ENCODE measurements around the gene SCAF11.

Gene SCAF11

GRCh38 chr12:45959728-45960127 lies 30.6 kb downstream of the SCAF11 start:
- no peak overlapping the region for H3K27ac ChIP-seq
- TF ChIP-seq ZFX (IDR thresholded peaks at IDR 0.05), result no peak
- TF ChIP-seq, protein P1, sequence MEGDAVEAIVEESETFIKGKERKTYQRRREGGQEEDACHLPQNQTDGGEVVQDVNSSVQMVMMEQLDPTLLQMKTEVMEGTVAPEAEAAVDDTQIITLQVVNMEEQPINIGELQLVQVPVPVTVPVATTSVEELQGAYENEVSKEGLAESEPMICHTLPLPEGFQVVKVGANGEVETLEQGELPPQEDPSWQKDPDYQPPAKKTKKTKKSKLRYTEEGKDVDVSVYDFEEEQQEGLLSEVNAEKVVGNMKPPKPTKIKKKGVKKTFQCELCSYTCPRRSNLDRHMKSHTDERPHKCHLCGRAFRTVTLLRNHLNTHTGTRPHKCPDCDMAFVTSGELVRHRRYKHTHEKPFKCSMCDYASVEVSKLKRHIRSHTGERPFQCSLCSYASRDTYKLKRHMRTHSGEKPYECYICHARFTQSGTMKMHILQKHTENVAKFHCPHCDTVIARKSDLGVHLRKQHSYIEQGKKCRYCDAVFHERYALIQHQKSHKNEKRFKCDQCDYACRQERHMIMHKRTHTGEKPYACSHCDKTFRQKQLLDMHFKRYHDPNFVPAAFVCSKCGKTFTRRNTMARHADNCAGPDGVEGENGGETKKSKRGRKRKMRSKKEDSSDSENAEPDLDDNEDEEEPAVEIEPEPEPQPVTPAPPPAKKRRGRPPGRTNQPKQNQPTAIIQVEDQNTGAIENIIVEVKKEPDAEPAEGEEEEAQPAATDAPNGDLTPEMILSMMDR (conservative IDR thresholded peaks at IDR 0.05), result no peak

DNA sequence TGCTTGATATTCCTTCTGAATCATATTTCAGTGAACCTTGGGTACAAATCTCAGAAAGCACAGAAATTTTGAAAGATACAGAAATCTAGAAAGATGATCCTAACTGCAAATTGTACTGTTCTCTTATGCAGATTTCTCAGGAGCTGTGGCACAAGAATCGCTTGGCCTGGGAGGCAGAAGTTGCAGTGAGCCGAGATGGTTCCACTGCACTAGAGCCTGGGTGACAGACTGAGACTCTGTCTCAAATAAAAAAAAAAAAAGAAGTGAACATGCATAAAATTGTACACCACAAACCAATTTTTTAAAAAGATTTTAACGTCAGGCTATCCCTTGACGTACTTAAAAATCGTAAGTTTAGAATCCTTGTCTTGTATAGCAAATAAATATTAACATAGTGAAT lies 31.3 kb downstream of the SCAF11 start:
- TF ChIP-seq, protein P1 (conservative IDR thresholded peaks at IDR 0.05), result no peak
- no peak for TF ChIP-seq ZFX (IDR thresholded peaks at IDR 0.05)
- H3K27ac ChIP-seq, result no peak overlapping the region

DNA sequence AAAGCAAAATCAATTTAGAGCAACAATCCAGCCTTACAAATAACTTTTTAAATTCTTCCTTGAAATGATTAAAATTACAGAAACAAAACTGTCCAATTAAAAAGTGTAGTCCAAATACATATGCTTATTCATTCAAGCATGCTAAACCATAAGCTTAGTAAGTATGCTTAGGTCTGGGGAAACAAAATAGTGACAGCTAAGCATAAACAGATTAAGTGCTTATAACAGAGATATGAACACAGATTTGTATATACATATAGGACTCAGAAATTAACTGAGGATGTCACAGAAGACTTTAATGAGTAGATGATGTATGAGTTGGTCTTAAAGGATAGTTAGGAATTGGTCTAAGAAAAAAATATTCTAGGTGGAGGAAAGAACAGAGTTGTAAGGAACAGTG lies 41.8 kb downstream of the SCAF11 start:
- no peak for TF ChIP-seq ZFX (IDR thresholded peaks at IDR 0.05)
- TF ChIP-seq, protein P1 (conservative IDR thresholded peaks at IDR 0.05), result no peak
- no peak overlapping the region for H3K27ac ChIP-seq

GRCh38 chr12:45946435-45946834 lies 43.9 kb downstream of the SCAF11 start:
- no peak overlapping the region for H3K27ac ChIP-seq
- TF ChIP-seq ZFX (IDR thresholded peaks at IDR 0.05), result no peak

DNA sequence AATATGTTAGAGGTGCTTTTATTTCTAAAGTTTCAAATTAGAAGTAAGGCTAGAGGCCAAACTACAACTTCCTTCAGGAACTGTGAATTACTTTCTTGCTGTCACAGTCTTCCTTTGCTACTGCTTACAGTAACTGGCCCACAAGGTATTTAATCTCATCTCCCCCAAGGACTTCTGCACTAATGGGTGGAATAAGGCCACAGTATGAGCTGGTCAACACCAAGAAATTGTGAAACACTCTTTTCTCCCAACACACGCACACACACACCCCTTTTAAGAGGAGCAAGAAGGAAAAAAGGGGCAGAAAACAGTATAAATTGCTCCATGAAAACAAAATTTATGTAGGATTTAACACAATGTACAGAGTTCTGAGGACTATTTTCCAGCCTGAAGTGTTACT lies 45.6 kb downstream of the SCAF11 start:
- TF ChIP-seq, protein P1 (conservative IDR thresholded peaks at IDR 0.05), result no peak
- TF ChIP-seq ZFX (IDR thresholded peaks at IDR 0.05), result no peak
- H3K27ac ChIP-seq, result no peak overlapping the region

- no peak for TF ChIP-seq ZFX (IDR thresholded peaks at IDR 0.05)
- TF ChIP-seq, protein P1 (conservative IDR thresholded peaks at IDR 0.05), result no peak
Observed at GRCh38 chr12:45939759-45940158, 50.6 kb downstream of the SCAF11 start.

DNA sequence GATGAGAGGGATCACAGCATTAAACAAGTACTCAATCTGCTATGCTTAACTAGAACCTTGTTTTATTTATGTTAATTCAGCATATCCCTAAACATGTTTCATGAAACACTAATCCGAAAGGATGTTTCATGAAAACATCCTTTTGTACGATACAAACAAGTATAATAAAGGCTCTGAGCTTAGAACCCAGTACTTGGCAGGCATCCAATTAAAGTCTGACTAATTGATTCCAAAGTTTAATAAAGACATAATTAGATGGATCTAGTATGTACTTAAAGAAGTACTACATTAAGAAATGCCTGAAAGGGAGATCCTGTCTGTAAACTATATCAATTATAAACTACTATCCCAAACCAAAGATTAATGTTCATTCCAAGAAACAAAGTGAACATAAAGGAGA lies 51.8 kb downstream of the SCAF11 start:
- no peak overlapping the region for H3K27ac ChIP-seq
- TF ChIP-seq, protein P1 (conservative IDR thresholded peaks at IDR 0.05), result no peak
- TF ChIP-seq ZFX (IDR thresholded peaks at IDR 0.05), result no peak

More at GRCh38 chr12:45939759-45940158, 50.6 kb downstream of the SCAF11 start:
- no peak overlapping the region for H3K27ac ChIP-seq

- no peak for TF ChIP-seq ZFX (IDR thresholded peaks at IDR 0.05)
- TF ChIP-seq, protein P1 (conservative IDR thresholded peaks at IDR 0.05), result no peak
- H3K27ac ChIP-seq, result no peak overlapping the region
Observed at GRCh38 chr12:45934956-45935355, 55.4 kb downstream of the SCAF11 start.
